DND-41 (cell line): ENCODE measurements around the gene ZNRF1.

Experiments used
- EZH2 ChIP-seq: IDR thresholded peaks from 3 replicates; pipeline ENCODE4 v1.6.1; 2012; ENCODE audit warnings: borderline replicate concordance, low read depth, mild to moderate bottlenecking, moderate library complexity, low read length, inconsistent platforms; ENCODE audit not compliant: severe bottlenecking
- TF ChIP-seq, protein P1 (sequence below): IDR thresholded peaks from 2 replicates; pipeline ENCODE4 v1.5.1; 2012; ENCODE audit warnings: borderline replicate concordance, low read length, moderate library complexity, mild to moderate bottlenecking; ENCODE audit not compliant: poor library complexity, severe bottlenecking; ENCODE audit errors: extremely low read depth

- TF ChIP-seq, protein P1, sequence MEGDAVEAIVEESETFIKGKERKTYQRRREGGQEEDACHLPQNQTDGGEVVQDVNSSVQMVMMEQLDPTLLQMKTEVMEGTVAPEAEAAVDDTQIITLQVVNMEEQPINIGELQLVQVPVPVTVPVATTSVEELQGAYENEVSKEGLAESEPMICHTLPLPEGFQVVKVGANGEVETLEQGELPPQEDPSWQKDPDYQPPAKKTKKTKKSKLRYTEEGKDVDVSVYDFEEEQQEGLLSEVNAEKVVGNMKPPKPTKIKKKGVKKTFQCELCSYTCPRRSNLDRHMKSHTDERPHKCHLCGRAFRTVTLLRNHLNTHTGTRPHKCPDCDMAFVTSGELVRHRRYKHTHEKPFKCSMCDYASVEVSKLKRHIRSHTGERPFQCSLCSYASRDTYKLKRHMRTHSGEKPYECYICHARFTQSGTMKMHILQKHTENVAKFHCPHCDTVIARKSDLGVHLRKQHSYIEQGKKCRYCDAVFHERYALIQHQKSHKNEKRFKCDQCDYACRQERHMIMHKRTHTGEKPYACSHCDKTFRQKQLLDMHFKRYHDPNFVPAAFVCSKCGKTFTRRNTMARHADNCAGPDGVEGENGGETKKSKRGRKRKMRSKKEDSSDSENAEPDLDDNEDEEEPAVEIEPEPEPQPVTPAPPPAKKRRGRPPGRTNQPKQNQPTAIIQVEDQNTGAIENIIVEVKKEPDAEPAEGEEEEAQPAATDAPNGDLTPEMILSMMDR, result no peak
- no peak for TF ChIP-seq EZH2
Observed at GRCh38 chr16:75048054-75048453, 49.2 kb downstream of the ZNRF1 start.
